H9 (cell line): ENCODE data around the gene LMX1A. TPM values are rescaled to one million over a fixed set of nuclear protein-coding genes. Genes with fewer than 3 reads are reported as not detected.

Experiments
- DNase-seq: peaks from one replicate; pipeline ENCODE4 v3.0.0-alpha.2; 2017
- H2AFZ ChIP-seq: one replicate; pipeline ENCODE4 v1.6.1; 2013; ENCODE audit warnings: mild to moderate bottlenecking, low read length, control low read depth, moderate library complexity
- H2AK5ac ChIP-seq: 2 replicates; pipeline ENCODE4 v1.6.1; 2013; ENCODE audit warnings: low read length, control low read depth, mixed read lengths; ENCODE audit not compliant: insufficient read length
- H2BK120ac ChIP-seq: one replicate; pipeline ENCODE4 v1.6.1; 2013; ENCODE audit warnings: low read depth, mild to moderate bottlenecking, low read length, control low read depth, inconsistent platforms; ENCODE audit not compliant: poor library complexity, severe bottlenecking
- H2BK12ac ChIP-seq: 2 replicates; pipeline ENCODE4 v1.6.1; 2013; ENCODE audit warnings: low read length, control low read depth, mixed read lengths, low read depth; ENCODE audit not compliant: insufficient read length
- H2BK15ac ChIP-seq: 2 replicates; pipeline ENCODE4 v1.6.1; 2013; ENCODE audit warnings: low read depth, low read length, control low read depth
- H2BK20ac ChIP-seq: one replicate; pipeline ENCODE4 v1.6.1; 2013; ENCODE audit warnings: low read depth, mild to moderate bottlenecking, low read length, control low read depth, inconsistent platforms; ENCODE audit not compliant: poor library complexity, severe bottlenecking
- H2BK5ac ChIP-seq: 2 replicates; pipeline ENCODE4 v1.6.1; 2013; ENCODE audit warnings: low read length, control low read depth, mixed read lengths; ENCODE audit not compliant: insufficient read length
- H3K14ac ChIP-seq: 2 replicates; pipeline ENCODE4 v1.6.1; 2013; ENCODE audit warnings: low read length, control low read depth; ENCODE audit not compliant: insufficient read depth
- H3K18ac ChIP-seq: 2 replicates; pipeline ENCODE4 v1.6.1; 2013; ENCODE audit warnings: low read depth, mild to moderate bottlenecking, mixed read lengths, low read length, control low read depth; ENCODE audit not compliant: insufficient read length
- H3K23ac ChIP-seq: 2 replicates; pipeline ENCODE4 v1.6.1; 2013; ENCODE audit warnings: low read length, control low read depth, mixed read lengths, low read depth; ENCODE audit not compliant: insufficient read length
- H3K23me2 ChIP-seq: 2 replicates; pipeline ENCODE4 v1.6.1; 2013; ENCODE audit warnings: low read depth, mild to moderate bottlenecking, mixed read lengths, low read length, control low read depth; ENCODE audit not compliant: insufficient read length, poor library complexity, severe bottlenecking
- H3K27ac ChIP-seq: 2 replicates; pipeline ENCODE4 v1.5.1; 2013; ENCODE audit warnings: low read length, control low read depth, mixed read lengths, low read depth; ENCODE audit not compliant: insufficient read length
- H3K27me3 ChIP-seq: 2 replicates; pipeline ENCODE4 v1.6.1; 2013; ENCODE audit warnings: low read length, control low read depth, inconsistent platforms; ENCODE audit not compliant: insufficient read depth
- H3K4ac ChIP-seq: 2 replicates; pipeline ENCODE4 v1.6.1; 2013; ENCODE audit warnings: low read depth, mild to moderate bottlenecking, control low read depth, inconsistent platforms, low read length, moderate library complexity
- H3K4me1 ChIP-seq: 2 replicates; pipeline ENCODE4 v1.6.1; 2013; ENCODE audit warnings: low read length, control low read depth, inconsistent platforms; ENCODE audit not compliant: insufficient read depth
- H3K4me2 ChIP-seq: 2 replicates; pipeline ENCODE4 v1.6.1; 2013; ENCODE audit warnings: low read length, control low read depth, mixed read lengths; ENCODE audit not compliant: insufficient read length, insufficient read depth
- H3K56ac ChIP-seq: 2 replicates; pipeline ENCODE4 v1.6.1; 2013; ENCODE audit warnings: low read depth, mild to moderate bottlenecking, mixed read lengths, low read length, control low read depth; ENCODE audit not compliant: insufficient read length
- H3K79me1 ChIP-seq: 2 replicates; pipeline ENCODE4 v1.6.1; 2013; ENCODE audit warnings: low read depth, mild to moderate bottlenecking, moderate library complexity, low read length, control low read depth, inconsistent platforms; ENCODE audit not compliant: insufficient read depth, poor library complexity, severe bottlenecking
- H3K79me2 ChIP-seq: 2 replicates; pipeline ENCODE4 v1.6.1; 2013; ENCODE audit warnings: low read length, control low read depth, inconsistent platforms; ENCODE audit not compliant: insufficient read depth
- H3K9ac ChIP-seq: 2 replicates; pipeline ENCODE4 v1.6.1; 2013; ENCODE audit warnings: low read length, control low read depth, mixed read lengths; ENCODE audit not compliant: insufficient read length; ENCODE audit errors: extremely low read depth
- H3K9me3 ChIP-seq: one replicate; pipeline ENCODE4 v1.6.1; 2013; ENCODE audit warnings: low read depth, low read length, inconsistent platforms; ENCODE audit not compliant: control insufficient read depth
- H3T11ph ChIP-seq: one replicate; pipeline ENCODE4 v1.6.1; 2013; ENCODE audit warnings: mild to moderate bottlenecking, low read length, control low read depth, inconsistent platforms
- H4K20me1 ChIP-seq: one replicate; pipeline ENCODE4 v1.6.1; 2013; ENCODE audit not compliant: control insufficient read depth, insufficient read length, insufficient read depth
- H4K5ac ChIP-seq: 2 replicates; pipeline ENCODE4 v1.6.1; 2013; ENCODE audit warnings: low read depth, mild to moderate bottlenecking, mixed read lengths, low read length, control low read depth; ENCODE audit not compliant: insufficient read length
- H4K8ac ChIP-seq: replicated peaks from 2 replicates; pipeline ENCODE4 v1.6.1; 2013; ENCODE audit warnings: low read length, control low read depth, mixed read lengths, low read depth; ENCODE audit not compliant: insufficient read length
- H4K91ac ChIP-seq: 2 replicates; pipeline ENCODE4 v1.6.1; 2013; ENCODE audit warnings: low read depth, mild to moderate bottlenecking, moderate library complexity, mixed read lengths, low read length, control low read depth; ENCODE audit not compliant: insufficient read length
- H3K27ac Mint-ChIP-seq, 3 experiments: 2 replicates in 2 of 3; 3 replicates in 1 of 3; pipeline ENCODE4 v1.8.0; 2020 to 2021; ENCODE audit warnings: mixed read lengths in 3 of 3, mild to moderate bottlenecking in 1 of 3, moderate library complexity in 1 of 3
- H3K27me3 Mint-ChIP-seq: 2 replicates; pipeline ENCODE4 v1.8.0; 2021; ENCODE audit warnings: low read depth, mild to moderate bottlenecking, moderate library complexity, mixed read lengths
- H3K36me3 Mint-ChIP-seq, 3 experiments: 2 replicates in 2 of 3; 3 replicates in 1 of 3; pipeline ENCODE4 v1.8.0; 2020 to 2021; ENCODE audit warnings: low read depth in 3 of 3, mixed read lengths in 3 of 3; ENCODE audit not compliant: insufficient read depth in 1 of 3
- H3K4me1 Mint-ChIP-seq, 2 experiments: 2 replicates each; pipeline ENCODE4 v1.8.0; 2020; ENCODE audit warnings: mixed read lengths in 2 of 2
- H3K4me3 Mint-ChIP-seq, 2 experiments: 2 replicates in 1 of 2; 3 replicates in 1 of 2; pipeline ENCODE4 v1.8.0; 2020 to 2021; ENCODE audit warnings: mild to moderate bottlenecking in 2 of 2, mixed read lengths in 2 of 2, moderate library complexity in 1 of 2
- H3K9me3 Mint-ChIP-seq, 2 experiments: 2 replicates in 1 of 2; 3 replicates in 1 of 2; pipeline ENCODE4 v1.8.0; 2020; ENCODE audit warnings: mild to moderate bottlenecking in 2 of 2, mixed read lengths in 2 of 2, moderate library complexity in 1 of 2
- CTCF ChIP-seq: fragments of 200-600 bp; sonication (generic); conservative IDR thresholded peaks from 3 replicates; pipeline ENCODE4 v1.8.0; 2021; ENCODE audit warnings: antibody characterized with exemption, mild to moderate bottlenecking
- WGBS: extraction: QIAGEN DNeasy Blood & Tissue Kit; methylation state at CpG from one replicate; pipeline ENCODE4 v1.1.7; 2013; ENCODE audit warnings: missing lambda C conversion rate, low lambda C conversion rate, mixed read lengths; ENCODE audit not compliant: insufficient read length; ENCODE audit errors: extremely low coverage; 5-methylcytosine and 5-hydroxymethylcytosine counted together
- total RNA-seq: library from RNA; stranded (reverse); gene quantifications from 2 replicates; pipeline ENCODE4 v1.2.1, GENCODE V29; 2021

Gene LMX1A
- total RNA-seq, 1 experiment from 2014 or later, result not detected

GRCh38 chr1:165279882-165280281, 76.6 kb downstream of the LMX1A start:
- Histone ChIP-seq H3K4ac (no peak overlapping the region), H3T11ph (no peak overlapping the region), H3K79me1 (no peaks in the 10 kb centered on the region), H3K27me3 (no peaks in the 10 kb centered on the region), H4K91ac (no peak overlapping the region), H3K18ac (no peak overlapping the region), H2BK12ac (no peak overlapping the region), H2BK20ac (no peak overlapping the region), H3K79me2 (no peaks in the 10 kb centered on the region), H3K23ac (no peak overlapping the region), H2BK15ac (no peak overlapping the region), H2AK5ac (no peak overlapping the region), H3K56ac (no peak overlapping the region), H3K9me3 (no peaks in the 10 kb centered on the region), H3K4me2 (no peak overlapping the region), H3K27ac (no peak overlapping the region), H4K8ac (no peak overlapping the region), H4K20me1 (no peaks in the 10 kb centered on the region), H2BK5ac (no peak overlapping the region), H3K4me1 (no peaks in the 10 kb centered on the region), H2BK120ac (no peak overlapping the region), H3K9ac (no peak overlapping the region), H2AFZ (no peak overlapping the region), H3K14ac (no peak overlapping the region), H3K23me2 (no peaks in the 10 kb centered on the region), H4K5ac (no peak overlapping the region)
- Mint-ChIP-seq H3K4me3 (peak overlapping the region in 1 of 2 experiments; percentile 24; a peak in 1 of 5 replicates), H3K36me3 (no peaks in the 10 kb centered on the region), H3K9me3 (no peaks in the 10 kb centered on the region), H3K4me1 (peaks cover 25 to 33% of the 10 kb centered on the region in 2 experiments), H3K27ac (no peak overlapping the region), H3K27me3 (peaks cover 36% of the 10 kb centered on the region)
- no CpG with 5 or more reads among the region's 9 CpGs for WGBS
- TF ChIP-seq CTCF, result no peak
- no peak for DNase-seq
